Liver (tissue), 3 donors: Measurements from ENCODE around the gene GABRB1.

Source experiments
- EGR1 ChIP-seq, 2 donors: IDR thresholded peaks; 2 replicates each; pipeline ENCODE4 v1.6.1; 2016 to 2018; ENCODE audit warnings: antibody characterized with exemption in 2 of 2, low read depth in 2 of 2
- GABPA ChIP-seq, 2 donors: IDR thresholded peaks in 1 of 2; conservative IDR thresholded peaks in 1 of 2; 2 replicates each; pipeline ENCODE4 v1.6.1; 2016; ENCODE audit warnings: antibody characterized with exemption in 2 of 2, mild to moderate bottlenecking in 1 of 2, moderate library complexity in 1 of 2
- JUND ChIP-seq, 2 donors: IDR thresholded peaks; 2 replicates each; pipeline ENCODE4 v1.6.1; 2016; ENCODE audit warnings: antibody characterized with exemption in 2 of 2
- RXRA ChIP-seq, 2 donors: IDR thresholded peaks; 2 replicates each; pipeline ENCODE4 v1.6.1; 2017 to 2018; ENCODE audit warnings: antibody characterized with exemption in 2 of 2, mild to moderate bottlenecking in 1 of 2
- SP1 ChIP-seq: IDR thresholded peaks from 2 replicates; pipeline ENCODE4 v1.6.1; 2018; ENCODE audit warnings: antibody characterized with exemption, mild to moderate bottlenecking
- YY1 ChIP-seq: IDR thresholded peaks from 2 replicates; pipeline ENCODE4 v1.6.1; 2016; ENCODE audit warnings: antibody characterized with exemption, mild to moderate bottlenecking
- TF ChIP-seq, protein P1 (sequence below): IDR thresholded peaks from 2 replicates; pipeline ENCODE4 v1.6.1; 2016; ENCODE audit warnings: antibody characterized with exemption, mild to moderate bottlenecking
- TF ChIP-seq, protein P2 (sequence below): fragments of 150-350 bp; IDR thresholded peaks from 2 replicates; pipeline ENCODE4 v1.5.1; 2017; ENCODE audit warnings: improper control_type of control experiment, low read depth, low read length; ENCODE audit not compliant: missing input control
- donor health status: healthy.
- donor health status: healthy.

DNA sequence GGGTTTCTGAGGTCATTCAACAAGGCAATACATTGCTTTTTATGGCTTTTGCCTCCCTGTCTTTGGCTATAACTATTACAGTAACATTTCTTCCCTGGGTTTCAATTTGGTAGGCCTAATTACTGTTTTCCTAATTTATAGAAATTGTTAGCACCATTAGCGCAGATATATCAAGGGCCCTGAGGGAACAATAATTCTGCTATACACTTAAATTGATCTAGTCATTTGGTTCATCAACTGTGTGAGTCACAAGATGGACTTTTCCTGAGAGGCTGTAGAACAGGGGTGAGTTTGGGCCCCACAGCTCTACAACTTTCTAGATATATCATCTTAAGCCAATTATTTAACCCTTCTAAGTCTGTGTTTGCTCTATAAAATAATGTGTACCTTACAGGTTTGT lies 324.2 kb downstream of the GABRB1 start:
- TF ChIP-seq, protein P1, sequence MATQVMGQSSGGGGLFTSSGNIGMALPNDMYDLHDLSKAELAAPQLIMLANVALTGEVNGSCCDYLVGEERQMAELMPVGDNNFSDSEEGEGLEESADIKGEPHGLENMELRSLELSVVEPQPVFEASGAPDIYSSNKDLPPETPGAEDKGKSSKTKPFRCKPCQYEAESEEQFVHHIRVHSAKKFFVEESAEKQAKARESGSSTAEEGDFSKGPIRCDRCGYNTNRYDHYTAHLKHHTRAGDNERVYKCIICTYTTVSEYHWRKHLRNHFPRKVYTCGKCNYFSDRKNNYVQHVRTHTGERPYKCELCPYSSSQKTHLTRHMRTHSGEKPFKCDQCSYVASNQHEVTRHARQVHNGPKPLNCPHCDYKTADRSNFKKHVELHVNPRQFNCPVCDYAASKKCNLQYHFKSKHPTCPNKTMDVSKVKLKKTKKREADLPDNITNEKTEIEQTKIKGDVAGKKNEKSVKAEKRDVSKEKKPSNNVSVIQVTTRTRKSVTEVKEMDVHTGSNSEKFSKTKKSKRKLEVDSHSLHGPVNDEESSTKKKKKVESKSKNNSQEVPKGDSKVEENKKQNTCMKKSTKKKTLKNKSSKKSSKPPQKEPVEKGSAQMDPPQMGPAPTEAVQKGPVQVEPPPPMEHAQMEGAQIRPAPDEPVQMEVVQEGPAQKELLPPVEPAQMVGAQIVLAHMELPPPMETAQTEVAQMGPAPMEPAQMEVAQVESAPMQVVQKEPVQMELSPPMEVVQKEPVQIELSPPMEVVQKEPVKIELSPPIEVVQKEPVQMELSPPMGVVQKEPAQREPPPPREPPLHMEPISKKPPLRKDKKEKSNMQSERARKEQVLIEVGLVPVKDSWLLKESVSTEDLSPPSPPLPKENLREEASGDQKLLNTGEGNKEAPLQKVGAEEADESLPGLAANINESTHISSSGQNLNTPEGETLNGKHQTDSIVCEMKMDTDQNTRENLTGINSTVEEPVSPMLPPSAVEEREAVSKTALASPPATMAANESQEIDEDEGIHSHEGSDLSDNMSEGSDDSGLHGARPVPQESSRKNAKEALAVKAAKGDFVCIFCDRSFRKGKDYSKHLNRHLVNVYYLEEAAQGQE: no peak
- no peak for TF ChIP-seq JUND (IDR thresholded peaks at IDR 0.05)
- TF ChIP-seq, protein P2, sequence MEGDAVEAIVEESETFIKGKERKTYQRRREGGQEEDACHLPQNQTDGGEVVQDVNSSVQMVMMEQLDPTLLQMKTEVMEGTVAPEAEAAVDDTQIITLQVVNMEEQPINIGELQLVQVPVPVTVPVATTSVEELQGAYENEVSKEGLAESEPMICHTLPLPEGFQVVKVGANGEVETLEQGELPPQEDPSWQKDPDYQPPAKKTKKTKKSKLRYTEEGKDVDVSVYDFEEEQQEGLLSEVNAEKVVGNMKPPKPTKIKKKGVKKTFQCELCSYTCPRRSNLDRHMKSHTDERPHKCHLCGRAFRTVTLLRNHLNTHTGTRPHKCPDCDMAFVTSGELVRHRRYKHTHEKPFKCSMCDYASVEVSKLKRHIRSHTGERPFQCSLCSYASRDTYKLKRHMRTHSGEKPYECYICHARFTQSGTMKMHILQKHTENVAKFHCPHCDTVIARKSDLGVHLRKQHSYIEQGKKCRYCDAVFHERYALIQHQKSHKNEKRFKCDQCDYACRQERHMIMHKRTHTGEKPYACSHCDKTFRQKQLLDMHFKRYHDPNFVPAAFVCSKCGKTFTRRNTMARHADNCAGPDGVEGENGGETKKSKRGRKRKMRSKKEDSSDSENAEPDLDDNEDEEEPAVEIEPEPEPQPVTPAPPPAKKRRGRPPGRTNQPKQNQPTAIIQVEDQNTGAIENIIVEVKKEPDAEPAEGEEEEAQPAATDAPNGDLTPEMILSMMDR: no peak
- no peak for TF ChIP-seq GABPA (IDR thresholded peaks at IDR 0.05 in 1 of 2, conservative IDR thresholded peaks at IDR 0.05 in 1 of 2)
- TF ChIP-seq YY1: no peak
- no peak for TF ChIP-seq SP1
- no peak for TF ChIP-seq RXRA (IDR thresholded peaks at IDR 0.05)
- TF ChIP-seq EGR1 (IDR thresholded peaks at IDR 0.05; ENCODE audit: low read depth in 2 of 2): no peak
